Dermis blood vessel endothelial cell (primary cell): Measurements from ENCODE around the gene PDPN. TPM values are rescaled to one million over a fixed set of nuclear protein-coding genes. Genes with fewer than 3 reads are reported as not detected.

Experiments used
- DNase-seq: peaks from one replicate; pipeline ENCODE4 v3.0.0; 2010
- total RNA-seq: library from RNA; depleted of rRNA; stranded (reverse); fragments of >200 nt; gene quantifications from 2 replicates; pipeline ENCODE4 v1.2.3, GENCODE V29; 2014

Gene PDPN
- total RNA-seq, 1 donor from 2014 or later = 65.0 TPM

DNA sequence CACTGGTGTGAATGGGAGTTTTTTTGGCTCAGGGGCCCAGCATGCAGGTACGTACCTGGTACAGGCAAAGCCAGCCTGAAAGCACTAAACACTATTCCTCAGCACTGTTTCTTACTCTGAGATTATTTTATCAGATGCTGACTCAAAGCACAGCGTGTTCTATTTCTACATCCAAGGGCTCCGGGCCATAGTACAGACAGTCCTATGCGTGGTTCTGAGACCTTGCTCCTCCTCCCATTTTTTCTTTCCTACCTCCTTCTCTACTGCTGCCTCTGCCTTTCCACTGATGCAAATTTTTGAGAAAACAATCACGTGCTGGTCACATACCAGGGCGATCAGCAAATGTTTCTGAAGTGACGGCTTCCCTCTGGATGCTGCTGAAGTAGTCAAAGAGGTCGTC is 36.3 kb downstream of the PDPN start:
- DNase-seq = no peak

DNA sequence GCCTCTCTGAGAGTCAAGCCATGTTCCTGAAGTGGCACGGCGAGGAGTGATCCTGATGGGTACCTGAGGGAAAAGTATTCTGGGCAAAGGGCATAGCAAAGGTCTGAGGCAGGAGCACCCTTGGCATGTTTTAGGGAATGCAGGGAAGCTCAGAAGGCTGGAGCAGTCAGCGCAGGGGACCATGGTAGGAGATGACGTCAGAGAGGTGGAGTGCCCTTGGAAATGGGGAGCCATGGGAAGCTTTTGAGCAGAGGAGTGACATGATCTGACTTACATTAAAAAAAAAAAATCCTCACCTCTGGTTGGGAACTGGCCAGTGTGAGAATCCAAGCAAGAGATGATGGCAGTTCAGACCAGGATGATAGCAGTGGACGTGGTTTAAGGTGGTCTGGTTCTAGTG is 37.2 kb downstream of the PDPN start:
- no peak for DNase-seq

DNA sequence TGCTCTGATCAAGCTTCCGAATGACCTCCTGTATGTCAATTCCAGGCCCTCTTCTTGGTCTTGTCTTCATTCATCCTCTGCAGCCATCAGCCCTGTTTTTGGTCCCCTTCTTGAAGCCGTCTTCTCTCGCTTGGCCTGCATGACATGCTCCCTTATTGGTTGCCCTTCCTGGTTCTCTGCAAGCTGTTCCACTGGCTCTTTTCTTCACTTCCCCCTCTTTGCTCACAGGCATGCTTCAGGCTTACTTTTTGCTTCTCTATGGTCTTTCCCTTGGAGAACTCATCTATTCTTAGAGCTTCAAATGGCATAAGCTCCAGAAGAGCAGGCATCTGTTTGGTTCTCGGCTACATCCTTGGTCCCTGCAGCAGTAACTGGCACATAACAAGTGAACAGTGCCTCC is 38.8 kb downstream of the PDPN start:
- DNase-seq = no peak

DNA sequence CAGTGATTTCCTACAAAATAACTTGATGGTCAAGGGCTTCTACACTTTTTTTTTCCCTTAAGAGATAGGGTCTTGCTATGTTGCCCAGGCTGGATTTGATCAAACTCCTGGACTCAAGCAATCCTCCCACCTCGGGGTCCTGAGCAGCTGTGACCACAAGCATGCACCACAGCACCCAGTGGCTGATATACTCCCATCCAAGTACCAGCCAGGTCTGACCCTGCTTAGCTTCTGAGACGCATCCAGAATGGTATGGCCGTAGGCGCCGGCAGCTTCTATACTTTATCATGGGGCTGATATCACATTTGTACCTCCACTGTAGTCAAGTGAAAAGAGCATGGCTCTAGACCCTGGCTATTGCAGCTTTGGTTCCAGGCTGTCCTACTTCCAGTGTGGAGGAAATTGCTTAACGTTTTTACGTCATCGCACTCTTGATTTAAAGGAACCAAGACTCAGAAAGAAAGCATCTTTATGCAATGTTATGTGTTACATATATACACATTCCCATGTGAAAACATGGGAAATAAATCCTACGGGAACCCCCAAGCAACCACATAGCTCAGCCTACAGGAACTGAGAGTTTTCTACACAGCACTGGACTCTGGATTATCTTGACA is 39.5 kb downstream of the PDPN start:
- no peak for DNase-seq

DNA sequence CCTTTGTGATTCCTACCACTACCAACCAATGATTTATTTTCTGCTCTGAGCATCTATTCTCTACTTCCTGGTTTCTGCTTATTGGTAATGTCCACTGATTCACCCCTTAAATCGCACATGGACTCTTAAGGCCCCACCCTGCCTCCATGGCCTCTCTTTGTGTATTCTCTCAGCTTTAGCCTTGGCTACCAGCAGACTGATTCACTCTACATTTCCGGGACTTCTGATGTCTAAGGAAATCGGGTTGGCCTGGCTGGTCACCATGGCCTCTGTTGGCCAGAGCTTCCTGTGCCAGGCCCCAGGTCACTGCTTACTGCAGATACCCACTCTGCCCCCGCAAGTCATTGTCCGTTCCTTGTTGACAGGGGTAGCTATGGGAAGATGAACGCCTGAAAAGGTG is 40.9 kb downstream of the PDPN start:
- no peak for DNase-seq

DNA sequence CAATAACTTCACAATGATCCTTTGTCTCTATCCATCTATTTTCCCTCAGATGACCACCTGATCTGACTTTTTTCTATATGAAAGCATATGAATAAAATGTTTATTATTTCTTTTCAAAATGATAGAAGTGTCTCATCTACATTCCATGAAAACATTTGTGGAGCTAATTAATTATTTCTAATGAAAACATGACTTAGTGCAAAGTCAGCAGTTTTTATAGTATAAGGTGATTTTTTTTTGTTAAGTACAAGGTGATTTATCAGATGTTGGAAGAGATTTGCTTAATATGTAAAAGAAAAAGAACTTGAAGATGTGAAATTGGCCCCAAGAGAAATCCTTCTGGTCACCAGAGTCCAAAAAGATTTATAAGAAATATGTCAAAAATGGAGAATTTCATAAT is 43.5 kb downstream of the PDPN start:
- no peak for DNase-seq

DNA sequence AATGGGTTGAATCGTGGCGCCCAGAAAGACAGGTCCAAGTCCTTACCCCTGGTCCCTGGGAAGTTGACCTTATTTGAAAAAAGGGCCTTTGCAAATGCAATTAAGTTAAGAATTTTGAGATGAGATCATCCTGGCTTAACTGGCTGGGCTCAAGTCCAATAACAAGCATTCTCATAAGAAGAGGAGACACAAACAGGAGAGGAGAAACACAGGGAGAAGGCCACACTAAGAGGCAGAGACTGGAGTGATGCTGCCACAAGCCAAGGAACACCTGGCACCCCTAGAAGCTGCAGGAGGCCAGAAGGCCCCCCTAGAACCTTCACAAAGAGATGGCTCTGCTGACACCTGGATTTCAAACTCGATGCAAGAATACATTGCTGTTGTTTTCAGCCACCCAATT is 44.6 kb downstream of the PDPN start:
- DNase-seq = no peak

DNA sequence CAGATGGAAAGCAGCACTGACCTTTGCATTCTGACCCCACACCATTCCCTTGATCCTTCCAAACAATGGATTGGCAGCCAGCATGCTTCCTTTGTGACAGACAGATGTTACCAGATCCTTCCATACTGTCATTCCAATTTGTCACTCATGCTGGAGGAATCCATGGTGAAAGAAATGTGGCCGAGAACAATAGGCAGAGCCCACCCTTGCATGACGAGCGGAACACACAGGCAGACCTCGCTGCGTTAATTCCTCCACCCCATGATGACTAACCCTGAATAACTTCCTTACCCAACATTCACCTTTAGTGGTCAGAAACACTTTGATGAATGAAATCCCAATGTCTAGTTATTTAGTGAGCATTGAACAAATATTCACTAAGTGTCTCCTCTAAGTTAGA is 45.1 kb downstream of the PDPN start:
- no peak for DNase-seq

DNA sequence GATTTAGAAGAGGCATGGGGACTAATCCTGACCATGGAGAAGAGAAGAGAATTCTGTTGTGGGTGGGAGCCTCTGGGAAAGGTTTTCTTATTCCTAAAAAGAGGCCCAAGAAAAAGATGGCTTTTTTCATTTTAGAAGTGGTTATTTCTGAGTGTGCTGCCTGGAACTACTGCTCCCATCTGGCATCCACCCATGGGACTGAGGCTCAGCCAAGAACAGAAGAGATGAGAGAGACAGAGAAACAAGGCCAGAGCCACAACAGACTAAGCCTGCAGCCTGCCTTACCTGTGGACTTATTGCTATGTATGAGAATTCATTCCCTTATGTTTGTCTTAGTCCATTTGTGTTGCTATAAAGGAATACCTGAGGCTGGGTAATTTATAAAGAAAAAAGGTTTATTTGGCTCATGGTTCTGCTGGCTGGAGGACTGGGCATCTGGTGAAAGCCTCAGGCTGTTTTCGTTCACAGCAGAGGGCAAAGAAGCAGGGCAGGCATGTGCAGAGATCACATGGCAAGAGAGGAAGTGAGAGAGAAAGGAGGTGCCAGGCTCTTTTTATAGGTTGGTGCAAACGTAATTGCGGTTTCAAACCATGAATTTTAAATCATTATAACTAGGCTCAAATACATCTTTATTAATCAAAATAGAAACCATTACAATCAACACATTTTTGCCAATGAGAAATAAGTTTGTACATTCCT is 58.8 kb downstream of the PDPN start:
- no peak for DNase-seq

DNA sequence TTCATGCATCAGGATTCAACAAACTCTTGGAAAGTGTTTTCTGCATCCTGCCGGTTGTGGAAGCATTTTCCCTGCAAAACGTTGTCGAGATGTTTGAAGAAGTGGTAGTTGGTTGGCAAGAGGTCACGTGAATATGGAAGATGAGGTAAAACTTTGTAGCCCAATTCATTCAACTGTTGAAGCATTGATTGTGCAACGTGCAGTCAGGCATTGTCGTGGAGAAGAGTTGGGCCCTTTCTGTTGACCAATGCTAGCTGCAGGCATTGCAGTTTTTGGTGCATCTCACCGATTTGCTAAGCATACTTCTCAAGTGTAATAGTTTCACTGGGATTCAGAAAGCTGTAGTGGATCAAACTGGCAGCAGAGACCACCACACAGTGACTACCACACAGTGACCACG is 59.4 kb downstream of the PDPN start:
- no peak for DNase-seq

DNA sequence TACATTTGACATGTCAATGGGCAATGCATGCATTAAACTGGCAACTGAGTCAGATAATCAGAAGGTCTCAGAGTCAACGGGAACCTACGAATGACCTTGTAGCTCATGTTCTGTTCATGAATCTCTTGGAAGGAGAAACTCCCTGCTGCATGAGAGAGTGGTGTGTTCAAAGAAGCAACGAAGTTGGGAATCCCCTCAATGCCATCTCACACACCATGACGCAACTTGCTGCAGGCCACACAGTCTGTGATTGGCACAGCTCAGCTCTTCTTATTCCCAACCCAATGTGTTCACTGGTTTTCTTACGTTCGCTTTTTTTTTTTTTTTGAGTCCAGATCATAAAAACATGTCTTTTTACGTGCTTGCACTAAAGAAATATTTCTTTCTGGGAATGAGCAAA is 62.9 kb downstream of the PDPN start:
- no peak for DNase-seq

DNA sequence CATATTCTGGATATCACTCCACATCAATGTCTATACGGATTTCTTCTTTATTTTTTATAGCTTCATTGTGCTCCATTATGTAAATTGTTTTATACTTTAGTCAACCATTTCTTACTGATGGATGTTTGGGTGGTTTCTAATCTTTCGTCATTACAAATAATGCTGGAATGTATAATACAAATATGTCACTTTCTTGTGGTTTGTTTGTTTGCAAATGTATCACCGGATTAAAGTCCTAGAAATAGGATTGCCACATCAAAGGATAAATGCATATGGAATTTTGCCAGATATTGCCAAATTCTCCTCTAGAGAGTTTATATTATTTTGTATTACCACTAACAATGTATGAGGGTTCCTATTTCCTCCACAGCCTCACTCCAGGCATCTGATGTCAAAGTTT is 67.6 kb downstream of the PDPN start:
- DNase-seq = no peak

DNA sequence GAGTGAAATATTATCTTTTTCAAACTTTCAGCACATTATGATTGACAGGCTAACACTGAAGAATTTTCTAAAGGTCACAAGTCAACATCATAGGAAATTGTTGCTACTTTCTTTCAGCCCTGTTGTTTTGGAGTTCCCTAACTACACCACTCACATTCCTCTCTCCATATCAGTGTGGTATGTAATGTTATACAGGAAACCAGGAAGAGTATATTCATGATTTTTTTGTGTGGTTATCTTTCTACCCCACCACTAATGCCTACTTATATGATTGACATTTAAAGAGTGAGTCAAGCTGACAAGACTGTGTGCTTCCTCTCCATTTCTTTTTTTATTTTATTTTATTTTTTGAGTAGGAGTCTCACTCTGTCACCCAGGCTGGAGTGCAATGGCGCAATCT is 68.6 kb downstream of the PDPN start:
- DNase-seq = no peak

DNA sequence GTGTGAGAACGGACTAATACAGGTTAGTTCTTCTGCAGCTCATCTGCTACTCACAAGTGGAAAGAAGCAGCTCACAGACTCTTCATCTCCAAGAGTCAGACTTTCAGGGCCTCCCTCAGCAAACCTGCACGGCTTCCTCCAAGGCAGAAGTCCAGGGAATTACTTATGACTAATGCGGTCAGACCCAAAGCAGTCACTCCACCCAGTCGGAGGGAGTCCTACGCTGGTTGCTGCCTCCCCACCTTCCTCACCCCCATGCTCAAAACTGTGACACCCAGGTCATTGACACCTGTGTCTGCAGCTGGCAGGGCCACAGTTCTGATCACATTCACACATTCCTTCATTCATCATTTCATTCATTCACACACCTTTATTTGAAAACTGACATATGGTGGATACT is 77.9 kb downstream of the PDPN start:
- no peak for DNase-seq

DNA sequence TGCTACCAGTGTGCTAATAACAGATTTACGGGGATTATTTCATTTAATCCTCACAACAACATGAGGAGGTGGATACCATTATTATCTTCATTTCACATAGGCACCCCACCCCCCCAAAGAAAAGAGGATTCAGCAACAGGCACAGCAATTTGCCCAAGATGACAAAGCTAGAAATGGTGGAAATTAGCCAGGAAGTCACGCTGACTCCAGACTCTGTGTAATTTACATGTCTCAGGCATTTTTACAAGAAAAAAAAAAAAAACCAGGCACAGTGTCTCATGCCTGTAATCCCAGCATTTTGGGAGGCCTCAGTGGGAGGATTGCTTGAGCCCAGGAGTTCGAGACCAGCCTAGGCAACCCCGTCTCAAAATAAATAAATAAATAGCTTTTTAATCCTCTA is 78.9 kb downstream of the PDPN start:
- DNase-seq = no peak

DNA sequence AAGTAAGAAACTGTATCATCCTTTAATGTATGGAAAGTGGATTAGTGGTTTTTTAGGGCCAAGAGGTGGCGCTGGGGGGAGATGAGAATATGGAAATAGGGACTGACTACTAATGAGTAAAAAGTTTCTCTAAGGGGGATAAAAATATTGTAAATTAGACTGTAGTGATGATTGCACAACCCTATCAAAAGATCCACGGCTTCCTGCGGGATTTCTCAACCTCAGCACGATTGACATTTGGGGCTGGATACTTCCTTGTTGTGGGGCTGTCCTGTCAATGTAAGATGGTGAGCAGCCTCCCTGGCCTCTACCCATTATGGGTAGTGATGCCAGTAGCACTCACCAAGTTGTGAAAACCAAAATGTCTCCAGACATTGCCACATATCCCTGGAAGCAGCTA is 80.3 kb downstream of the PDPN start:
- no peak for DNase-seq

DNA sequence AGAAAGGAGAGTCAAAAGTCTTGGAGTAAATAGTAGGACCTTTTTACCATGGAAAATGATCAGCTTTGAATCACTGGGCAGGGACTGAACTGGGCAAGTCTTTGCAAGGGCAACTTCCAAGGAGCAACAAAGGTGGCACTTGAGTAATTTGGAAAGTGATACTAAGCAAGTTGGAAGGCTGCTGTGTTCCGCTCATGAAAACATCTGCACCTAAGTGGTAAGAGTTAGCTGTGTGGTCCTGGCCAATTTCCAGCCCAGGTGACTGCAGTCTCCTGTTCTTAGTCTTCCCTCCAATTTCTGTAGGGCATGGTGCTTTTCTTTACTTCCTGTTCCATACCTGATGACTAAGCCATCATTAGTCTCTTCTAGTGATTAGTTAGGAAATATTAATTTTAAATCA is 80.8 kb downstream of the PDPN start:
- DNase-seq = no peak

DNA sequence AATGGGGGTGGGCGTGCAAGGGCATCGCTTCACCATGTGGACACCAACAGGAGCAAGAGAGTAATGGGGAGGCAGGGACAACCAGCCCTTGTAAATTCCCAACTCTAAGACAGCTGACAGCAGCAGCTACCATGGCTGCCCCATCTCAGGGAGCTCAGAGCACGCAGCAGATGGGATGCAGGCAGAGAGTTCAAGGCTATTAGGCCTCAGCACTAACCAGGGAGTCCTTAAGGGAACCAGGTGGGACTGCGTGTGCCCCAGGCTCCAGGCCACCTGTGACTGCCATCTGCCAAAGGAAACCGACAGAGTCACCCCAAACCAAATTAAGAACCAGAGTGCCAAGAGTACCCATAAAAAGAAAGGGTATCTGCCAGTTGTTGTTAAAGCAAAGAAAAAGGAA is 82.7 kb downstream of the PDPN start:
- no peak for DNase-seq

Other genes starting within 250 kb of the PDPN start
- gene PRAMEF14, start 236.7 kb upstream of the PDPN start, total RNA-seq = not detected in 2 replicates
- gene PRAMEF19, start 211.9 kb upstream of the PDPN start, total RNA-seq = not detected in 2 replicates
- not detected in 2 replicates for gene PRAMEF17, start 194.2 kb upstream of the PDPN start, total RNA-seq
- gene PRAMEF20, start 173.4 kb upstream of the PDPN start, total RNA-seq = not detected in 2 replicates
- 0.09 and 0.17 TPM in 2 replicates for gene LRRC38, start 69.8 kb upstream of the PDPN start, total RNA-seq
- gene PRDM2, start 116.4 kb downstream of the PDPN start, total RNA-seq = 10.7 and 13.3 TPM in 2 replicates